K562 (cell line): ENCODE results near the gene ENG. TPM values are rescaled to one million over a fixed set of nuclear protein-coding genes. Genes with fewer than 3 reads are reported as not detected.

Source experiments
- ATF1 ChIP-seq, 2 experiments: fragments of 450-650 bp in 1 of 2; IDR thresholded peaks; 2 replicates each; pipeline ENCODE4 v1.6.1; 2016; ENCODE audit warnings: missing compliant biosample characterization in 1 of 2, missing genetic modification characterization in 1 of 2
- BHLHE40 ChIP-seq: IDR thresholded peaks from 2 replicates; pipeline ENCODE4 v1.6.1; 2011; ENCODE audit warnings: low read length, improper control_type of control experiment
- CEBPB ChIP-seq: fragments of 450-650 bp; IDR thresholded peaks from 2 replicates; pipeline ENCODE4 v1.6.1; 2016; ENCODE audit warnings: missing genetic modification characterization, missing compliant biosample characterization
- DACH1 ChIP-seq: fragments of 450-650 bp; IDR thresholded peaks from 2 replicates; pipeline ENCODE4 v1.6.1; 2018; ENCODE audit not compliant: partially characterized antibody
- FOS ChIP-seq: IDR thresholded peaks from 3 replicates; pipeline ENCODE4 v1.6.1; 2011; ENCODE audit not compliant: insufficient read length; ENCODE audit errors: extremely low read depth
- HCFC1 ChIP-seq: IDR thresholded peaks from 2 replicates; pipeline ENCODE4 v1.6.1; 2012; ENCODE audit warnings: low read depth, low read length, improper control_type of control experiment
- HDAC2 ChIP-seq: fragments of 450-650 bp; IDR thresholded peaks from 2 replicates; pipeline ENCODE4 v1.6.1; 2016; ENCODE audit warnings: mild to moderate bottlenecking
- JUND ChIP-seq, 2 experiments: IDR thresholded peaks; 2 replicates in 1 of 2; 3 replicates in 1 of 2; pipeline ENCODE4 v1.6.1; 2011; ENCODE audit warnings: borderline replicate concordance in 2 of 2, low read depth in 2 of 2, low read length in 2 of 2, improper control_type of control experiment in 1 of 2, missing biosample characterization in 1 of 2, missing genetic modification characterization in 1 of 2, missing genetic modification reagents in 1 of 2
- KDM1A ChIP-seq, 2 experiments: fragments of 450-650 bp; IDR thresholded peaks; 2 replicates each; pipeline ENCODE4 v1.6.1; 2016; ENCODE audit warnings: mild to moderate bottlenecking in 2 of 2
- MEF2D ChIP-seq: conservative IDR thresholded peaks from 2 replicates; pipeline ENCODE4 v1.6.1; 2016; ENCODE audit warnings: low read depth, missing genetic modification characterization, missing compliant biosample characterization
- NKRF ChIP-seq: fragments of 450-650 bp; IDR thresholded peaks from 2 replicates; pipeline ENCODE4 v1.6.1; 2016; ENCODE audit warnings: borderline replicate concordance
- PBX2 ChIP-seq, 2 experiments: IDR thresholded peaks in 1 of 2; conservative IDR thresholded peaks in 1 of 2; 2 replicates each; pipeline ENCODE4 v1.6.1; 2016; ENCODE audit warnings: low read depth in 2 of 2, mild to moderate bottlenecking in 1 of 2, missing compliant biosample characterization in 1 of 2, missing genetic modification characterization in 1 of 2, moderate library complexity in 1 of 2
- PHB2 ChIP-seq: fragments of 450-650 bp; IDR thresholded peaks from 2 replicates; pipeline ENCODE4 v1.6.1; 2017; ENCODE audit warnings: low read depth
- PPARD ChIP-seq: fragments of 250-450 bp; sonication (Bioruptor Pico); IDR thresholded peaks from 2 replicates; pipeline ENCODE4 v1.8.0; 2022; ENCODE audit warnings: inconsistent platforms, mild to moderate bottlenecking, moderate library complexity
- RAD51 ChIP-seq: fragments of 450-650 bp; IDR thresholded peaks from 2 replicates; pipeline ENCODE4 v1.7.1; 2016; ENCODE audit warnings: low read depth, mild to moderate bottlenecking, borderline replicate concordance
- RBBP5 ChIP-seq: fragments of 200-600 bp; sonication (generic); IDR thresholded peaks from 2 replicates; pipeline ENCODE4 v1.6.1; 2012; ENCODE audit warnings: borderline replicate concordance, mild to moderate bottlenecking, low read length, control low read depth, inconsistent platforms; ENCODE audit not compliant: insufficient read depth, poor library complexity, severe bottlenecking
- SAP30 ChIP-seq: fragments of 200-600 bp; sonication (generic); IDR thresholded peaks from 2 replicates; pipeline ENCODE4 v1.6.1; 2012; ENCODE audit warnings: borderline replicate concordance, low read depth, mild to moderate bottlenecking, moderate library complexity, low read length, control low read depth, inconsistent platforms; ENCODE audit not compliant: insufficient read depth, poor library complexity, severe bottlenecking
- TCF3 ChIP-seq: sonication (generic); formaldehyde crosslinking; IDR thresholded peaks from 2 replicates; pipeline ENCODE4 v1.4.0; 2020; ENCODE audit warnings: mild to moderate bottlenecking, missing genetic modification reagents
- TFAP4 ChIP-seq: sonication (generic); formaldehyde crosslinking; IDR thresholded peaks from 2 replicates; pipeline ENCODE4 v1.8.0; 2022; ENCODE audit warnings: missing genetic modification reagents, mild to moderate bottlenecking, moderate library complexity, borderline replicate concordance
- THRAP3 ChIP-seq: fragments of 450-650 bp; IDR thresholded peaks from 2 replicates; pipeline ENCODE4 v1.6.1; 2016; ENCODE audit warnings: mild to moderate bottlenecking, inconsistent platforms, borderline replicate concordance
- ZEB2 ChIP-seq: fragments of 450-650 bp; IDR thresholded peaks from 2 replicates; pipeline ENCODE4 v1.6.1; 2016
- polyA plus RNA-seq, 8 experiments: library from polyadenylated mRNA; depleted of rRNA in 4 of 8; stranded (reverse) in 5 of 8; unstranded in 3 of 8; fragments of >200 nt; fragmentation: Nextera tagmentation in 2 of 8; fragmentation: Illumina TruSeq in 1 of 8; extraction: Ambion mirVana in 2 of 8; extraction: Trizol in 1 of 8; gene quantifications; 2 replicates each; pipeline versions ENCODE4 v1.2.1 to v1.2.3, GENCODE V29; 2011 to 2014; ENCODE audit warnings: inconsistent platforms in 1 of 8, missing spikeins in 1 of 8
- total RNA-seq, 7 experiments: library from RNA; depleted of rRNA in 6 of 7; stranded (reverse); fragments of >200 nt in 6 of 7; fragmentation: Illumina TruSeq in 2 of 7; extraction: Trizol in 2 of 7; gene quantifications; 2 replicates each; pipeline versions ENCODE4 v1.2.1 to v1.2.3, GENCODE V29; 2011 to 2021; ENCODE audit warnings: low replicate concordance in 1 of 7

Gene ENG
- total and polyA plus RNA-seq, 9 of the 15 experiments (the other 6 are each of a cell fraction or from before 2014, with no cell fraction given): 0.04 to 0.40 (median 0.14) TPM; not detected in 1

GRCh38 chr9:127801955-127802575, 52.4 kb downstream of the ENG start (continued):
- TF ChIP-seq PBX2 (CRISPR knock-in tag; IDR thresholded peaks at IDR 0.05; ENCODE audit: low read depth): no peak
- TF ChIP-seq PBX2 (tag; conservative IDR thresholded peaks at IDR 0.05; ENCODE audit: low read depth): peak; percentile 39
- no peak for TF ChIP-seq THRAP3
- no peak for TF ChIP-seq RAD51
- TF ChIP-seq SAP30: peak; percentile 31
- TF ChIP-seq TCF3 (CRISPR knock-in tag): 0 out of 2 replicates have a peak, but pooled peaks have one; percentile 12
- peak; percentile 68 for TF ChIP-seq CEBPB (tag)
- TF ChIP-seq FOS: no peak
- no peak for TF ChIP-seq ATF1 (CRISPR knock-in tag; IDR thresholded peaks at IDR 0.05)
- 0 out of 2 replicates have a peak, but pooled peaks have one; percentile 42 for TF ChIP-seq ATF1 (tag; IDR thresholded peaks at IDR 0.05)
- peak; percentile 43; the same call in 1 of the 2 replicates for TF ChIP-seq MEF2D
- TF ChIP-seq PPARD: no peak
- 0 out of 4 replicates have a peak, but pooled peaks of 1 of the 2 experiments have one; percentile 14 for TF ChIP-seq KDM1A (IDR thresholded peaks at IDR 0.05)
- 0 out of 2 replicates have a peak, but pooled peaks have one; percentile 3 for TF ChIP-seq HCFC1
- peak; percentile 29; the same call in 1 of the 2 replicates for TF ChIP-seq BHLHE40
- TF ChIP-seq RBBP5: peak; percentile 8
- peak; percentile 15; the same call in 1 of the 2 replicates for TF ChIP-seq PHB2
- 0 out of 2 replicates have a peak, but pooled peaks have one; percentile 9 for TF ChIP-seq JUND (IDR thresholded peaks at IDR 0.05; ENCODE audit: borderline replicate concordance, low read depth, low read length)
- no peak for TF ChIP-seq JUND (tag; IDR thresholded peaks at IDR 0.05; ENCODE audit: borderline replicate concordance, low read depth, low read length)
- TF ChIP-seq DACH1: peak; percentile 40
- peak; percentile 28; the same call in 1 of the 2 replicates for TF ChIP-seq NKRF
- peak; percentile 92; the same call in 1 of the 2 replicates for TF ChIP-seq ZEB2
- peak; percentile 75 for TF ChIP-seq TFAP4 (CRISPR knock-in tag)
- 0 out of 2 replicates have a peak, but pooled peaks have one; percentile 8 for TF ChIP-seq HDAC2
